Hematopoietic multipotent progenitor cell treated with erythropoietin and hydrocortisone succinate and interleukin-3 and kit ligand, for 15 days (in vitro differentiated cells): ENCODE data around the gene TLR8.

Source experiments
- DNase-seq: peaks from one replicate; pipeline ENCODE4 v3.0.0-alpha.2; 2015; ENCODE audit warnings: low spot score

TLR8 gene

DNA sequence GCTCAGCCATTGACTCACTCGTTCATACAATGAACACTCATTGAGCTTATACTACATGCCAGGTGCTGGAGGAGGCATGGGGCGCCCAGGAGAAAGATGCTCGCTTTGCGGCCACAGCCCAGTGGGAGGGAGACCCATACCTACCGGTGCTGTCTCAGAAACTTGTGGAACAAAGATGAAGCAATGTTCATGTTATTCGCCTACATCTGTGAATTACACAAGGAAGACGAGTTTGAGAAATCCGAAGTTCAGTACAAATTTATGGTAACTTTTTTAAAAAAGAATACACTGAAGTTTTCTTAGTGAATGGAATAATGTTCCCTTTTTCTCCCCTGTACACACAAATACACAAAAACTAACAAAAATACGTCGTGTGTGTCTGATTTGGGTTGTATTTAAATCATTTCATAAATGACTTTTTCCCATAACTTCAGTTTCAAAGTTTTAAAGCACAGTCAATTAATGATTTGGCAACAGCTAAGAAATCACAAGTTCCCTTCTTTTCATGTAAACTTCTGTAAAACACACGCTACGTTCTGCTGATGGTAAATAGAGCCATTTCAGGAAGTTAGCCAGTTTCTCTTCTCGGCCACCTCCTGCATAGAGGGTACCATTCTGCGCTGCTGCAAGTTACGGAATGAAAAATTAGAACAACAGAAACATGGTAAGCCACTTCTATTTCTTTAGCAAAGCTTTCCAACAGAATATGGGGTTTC lies at the start of gene TLR8:
Gene TLR8 (plus strand): TSS at position 575 of the 716 bp plus-strand sequence. CDS start 87 bp downstream, at position 662.
- DNase-seq, result no peak

DNA sequence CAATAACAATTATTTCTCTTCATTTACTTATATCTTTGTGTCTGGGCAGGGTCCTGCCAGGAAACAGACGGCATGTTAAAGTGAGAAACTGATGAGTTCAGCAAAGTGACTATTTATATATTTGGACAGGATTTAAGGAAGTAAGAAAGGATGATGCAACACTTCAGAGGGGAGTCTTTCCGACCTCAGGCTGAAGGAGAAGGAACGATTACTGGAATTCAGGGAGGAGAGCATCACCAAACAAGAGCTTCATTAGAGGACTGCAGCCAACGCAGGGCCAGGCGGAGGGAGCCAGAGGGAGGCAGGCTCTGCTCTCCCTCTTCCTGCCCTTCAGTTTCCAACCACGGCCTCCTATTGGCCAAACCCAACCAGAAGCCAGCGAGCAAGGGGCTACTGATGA lies 41.1 kb upstream of the TLR8 start:
- DNase-seq, result no peak

DNA sequence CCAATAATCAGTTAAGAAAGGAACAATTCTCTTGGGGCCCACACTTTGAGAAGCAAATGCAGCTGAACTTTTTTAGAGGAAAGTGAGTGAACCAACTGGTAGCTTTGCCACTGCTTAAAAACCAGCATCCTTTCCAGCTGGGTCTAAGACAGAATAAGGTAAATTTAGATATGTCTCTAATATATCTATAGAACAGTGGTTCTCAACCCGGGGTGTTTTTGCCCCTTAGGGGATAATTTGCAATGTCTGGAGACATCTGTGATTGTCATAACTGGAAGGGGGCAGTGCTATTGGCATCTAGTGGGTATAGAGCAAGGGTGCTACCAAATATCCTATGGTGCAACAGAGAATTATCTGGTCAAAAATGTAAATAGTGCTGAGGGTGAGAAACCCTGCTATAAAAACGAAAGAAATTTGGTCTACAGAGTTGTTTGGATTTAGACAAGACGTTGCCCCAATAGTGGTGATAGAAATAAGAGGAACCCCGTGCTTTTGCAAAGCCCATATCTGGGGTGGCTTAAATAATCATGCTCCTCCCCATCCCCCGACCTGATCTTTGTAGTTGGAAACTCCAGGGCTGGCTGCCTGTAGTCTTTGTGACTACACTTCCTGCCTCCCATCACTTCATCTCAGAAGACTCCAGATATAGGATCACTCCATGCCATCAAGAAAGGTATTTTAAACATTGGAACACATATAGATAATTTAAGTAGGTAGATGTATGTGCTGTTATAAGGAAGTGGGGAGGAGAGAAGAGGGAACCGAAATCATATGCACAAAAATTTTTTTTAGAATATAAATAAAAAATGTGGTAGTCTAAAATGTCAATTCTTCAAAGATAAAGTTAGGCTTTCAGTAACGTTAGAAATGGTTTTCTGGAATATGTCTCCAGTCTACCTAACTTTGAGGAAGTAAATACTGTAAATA lies 39.7 kb upstream of the TLR8 start, which contains the start of gene TLR7:
Gene TLR7 (plus strand): TSS at position 622 of the 927 bp plus-strand sequence. CDS start 507 bp downstream, outside the sequence.
- DNase-seq, result no peak

DNA sequence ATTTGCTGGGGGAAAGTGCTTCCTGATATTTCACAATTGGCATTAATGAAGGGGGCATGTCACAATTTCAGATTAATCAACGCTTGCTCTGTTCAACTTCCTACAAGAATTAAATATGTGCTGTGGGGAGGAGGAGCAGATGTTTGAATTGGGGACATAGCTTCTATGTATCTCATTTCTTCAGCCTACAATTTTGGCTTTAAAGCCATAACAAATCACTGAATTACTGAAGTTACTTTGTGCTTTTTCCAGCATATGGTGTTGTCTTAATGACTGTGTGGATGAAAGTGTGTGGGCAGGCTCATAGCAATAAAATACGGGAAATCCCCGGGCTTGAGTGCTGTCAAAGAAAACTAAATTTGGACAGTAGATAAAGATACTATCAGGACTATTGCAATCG lies 38.7 kb upstream of the TLR8 start:
- DNase-seq, result no peak

DNA sequence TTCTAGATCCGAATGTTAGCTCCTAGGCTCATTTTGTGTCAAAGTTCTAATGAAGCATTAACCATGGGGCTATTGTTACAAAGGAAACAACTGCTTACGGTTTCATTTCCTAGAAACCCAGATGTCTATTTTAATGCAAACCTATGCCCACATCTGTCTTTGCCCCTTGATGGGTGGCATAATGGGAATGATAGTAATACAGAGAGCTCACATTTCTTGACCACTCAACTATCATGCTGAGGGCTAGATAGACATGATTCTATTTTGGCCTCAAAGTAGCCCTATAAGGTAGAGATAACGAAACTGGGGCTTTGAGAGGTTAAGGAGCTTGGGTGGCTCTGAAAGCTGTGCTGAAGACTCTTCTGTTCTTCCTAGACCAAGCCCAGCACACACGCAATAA lies 37.7 kb upstream of the TLR8 start:
- DNase-seq, result no peak

DNA sequence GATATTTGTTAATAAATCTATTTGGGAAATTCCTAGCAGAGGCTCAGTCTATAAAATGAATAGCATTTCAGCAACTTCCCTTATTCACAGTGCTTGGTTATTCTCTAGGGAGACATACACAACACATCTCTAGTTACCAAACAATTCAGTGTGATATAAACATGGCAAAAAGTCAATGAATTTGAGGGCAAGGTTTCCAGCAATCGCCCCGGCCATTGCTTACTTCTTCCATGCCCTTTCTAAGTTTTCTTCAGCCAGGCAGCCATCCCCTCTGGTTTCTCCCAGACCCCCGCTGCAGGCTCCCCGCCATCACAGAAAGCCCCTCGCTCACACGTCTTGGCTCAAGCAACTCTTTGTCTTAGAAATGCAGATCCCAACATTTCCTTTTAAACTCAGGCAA lies 35.2 kb upstream of the TLR8 start:
- DNase-seq, result no peak

DNA sequence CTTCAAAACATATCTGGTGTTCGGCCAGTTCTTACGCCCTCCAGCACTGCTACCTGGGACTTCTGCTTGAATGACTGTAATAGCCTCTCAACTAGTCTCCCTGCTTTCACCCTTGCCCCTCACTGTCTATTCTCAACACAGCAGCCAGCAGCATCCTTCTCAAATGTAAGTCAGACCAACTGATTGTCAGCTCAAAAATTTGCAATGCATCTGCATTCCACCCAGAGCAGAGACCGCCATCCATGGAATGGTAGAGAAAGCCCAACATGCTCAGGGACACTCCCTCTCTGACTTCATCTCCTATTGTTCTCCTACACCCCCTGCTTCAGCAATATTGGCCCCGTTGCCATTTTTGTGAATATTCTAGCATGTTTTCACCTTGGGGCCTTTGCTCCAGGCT lies 33.7 kb upstream of the TLR8 start:
- no peak for DNase-seq

DNA sequence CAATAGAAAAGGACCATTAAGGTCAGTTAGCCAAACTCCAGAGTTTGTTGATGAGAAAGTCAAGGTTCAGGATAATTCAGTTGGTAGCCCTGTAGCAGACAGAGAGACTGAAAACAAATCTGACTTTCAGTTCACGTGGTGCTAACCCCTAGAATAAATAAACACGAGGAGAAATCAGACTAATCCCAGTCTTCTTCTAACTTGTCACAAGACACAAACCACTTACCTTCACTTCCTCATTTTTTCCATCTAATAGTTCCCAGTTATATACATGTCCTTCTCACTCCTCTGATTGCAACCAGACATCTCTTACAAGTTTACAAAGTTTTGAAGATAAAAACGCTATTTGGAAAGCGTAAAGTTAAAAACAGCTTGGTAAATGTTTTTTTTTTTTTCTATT lies 31.8 kb upstream of the TLR8 start:
- no peak for DNase-seq

DNA sequence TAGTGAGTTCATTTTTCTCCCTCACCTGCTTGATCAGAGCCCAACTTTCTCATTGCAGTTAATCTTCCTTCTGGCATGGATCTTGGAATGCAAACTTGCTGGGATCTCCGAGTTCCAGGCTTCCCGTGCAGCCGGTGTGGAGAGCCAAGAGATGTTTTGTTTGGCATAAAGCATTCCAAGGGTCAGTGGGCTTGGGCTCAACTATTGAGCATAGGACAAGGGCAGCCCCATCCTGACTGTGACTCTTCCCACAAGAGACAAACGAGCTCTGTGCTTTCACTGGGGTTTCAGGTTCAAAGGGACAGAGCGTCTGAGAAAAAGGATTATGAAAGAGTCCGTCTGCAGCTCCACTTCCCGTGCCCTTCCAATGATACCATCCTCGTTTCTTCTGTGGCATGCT lies 29.0 kb upstream of the TLR8 start:
- no peak for DNase-seq

DNA sequence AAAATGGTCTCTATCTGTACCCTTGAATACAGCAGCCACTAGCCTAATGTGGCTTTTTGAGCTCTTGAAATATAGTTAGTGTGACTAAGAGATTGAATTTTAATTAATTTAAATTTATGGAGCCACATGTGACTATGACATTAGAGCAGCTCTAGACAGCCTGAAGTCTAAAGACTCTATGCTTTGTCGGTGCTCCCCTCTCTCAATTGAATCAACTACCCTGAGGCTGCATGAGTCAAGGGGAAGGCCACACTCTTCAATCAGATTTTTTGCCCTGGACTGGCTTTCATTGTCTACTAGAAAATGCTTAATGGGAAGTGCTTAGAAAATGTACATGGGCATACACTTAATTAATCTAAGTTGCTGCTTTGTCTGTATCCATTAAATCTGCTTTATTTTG lies 27.9 kb upstream of the TLR8 start:
- no peak for DNase-seq

DNA sequence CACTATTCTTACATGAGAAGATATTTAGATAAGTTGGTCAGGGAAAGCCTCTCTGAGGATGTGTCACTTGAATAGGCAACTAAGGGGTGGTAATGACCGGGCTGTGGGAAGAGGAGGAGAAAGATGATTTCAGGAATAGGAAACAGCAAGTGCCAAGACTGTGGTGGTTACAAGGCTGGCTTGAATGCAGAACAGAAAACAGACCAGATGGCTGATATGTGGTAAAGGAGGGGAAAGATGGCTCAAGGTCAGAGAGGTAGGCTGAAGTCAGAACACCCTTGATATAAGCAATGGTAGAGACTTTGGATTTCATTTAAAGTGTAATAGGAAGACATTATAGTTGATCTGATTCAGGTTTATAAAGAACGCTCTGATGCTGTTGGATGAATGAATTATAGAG lies 24.5 kb upstream of the TLR8 start:
- DNase-seq, result no peak

DNA sequence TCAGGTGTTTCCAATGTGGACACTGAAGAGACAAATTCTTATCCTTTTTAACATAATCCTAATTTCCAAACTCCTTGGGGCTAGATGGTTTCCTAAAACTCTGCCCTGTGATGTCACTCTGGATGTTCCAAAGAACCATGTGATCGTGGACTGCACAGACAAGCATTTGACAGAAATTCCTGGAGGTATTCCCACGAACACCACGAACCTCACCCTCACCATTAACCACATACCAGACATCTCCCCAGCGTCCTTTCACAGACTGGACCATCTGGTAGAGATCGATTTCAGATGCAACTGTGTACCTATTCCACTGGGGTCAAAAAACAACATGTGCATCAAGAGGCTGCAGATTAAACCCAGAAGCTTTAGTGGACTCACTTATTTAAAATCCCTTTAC lies 20.9 kb upstream of the TLR8 start:
- no peak for DNase-seq

DNA sequence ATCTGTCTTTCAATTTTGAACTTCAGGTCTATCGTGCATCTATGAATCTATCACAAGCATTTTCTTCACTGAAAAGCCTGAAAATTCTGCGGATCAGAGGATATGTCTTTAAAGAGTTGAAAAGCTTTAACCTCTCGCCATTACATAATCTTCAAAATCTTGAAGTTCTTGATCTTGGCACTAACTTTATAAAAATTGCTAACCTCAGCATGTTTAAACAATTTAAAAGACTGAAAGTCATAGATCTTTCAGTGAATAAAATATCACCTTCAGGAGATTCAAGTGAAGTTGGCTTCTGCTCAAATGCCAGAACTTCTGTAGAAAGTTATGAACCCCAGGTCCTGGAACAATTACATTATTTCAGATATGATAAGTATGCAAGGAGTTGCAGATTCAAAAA lies 19.9 kb upstream of the TLR8 start:
- DNase-seq, result no peak

DNA sequence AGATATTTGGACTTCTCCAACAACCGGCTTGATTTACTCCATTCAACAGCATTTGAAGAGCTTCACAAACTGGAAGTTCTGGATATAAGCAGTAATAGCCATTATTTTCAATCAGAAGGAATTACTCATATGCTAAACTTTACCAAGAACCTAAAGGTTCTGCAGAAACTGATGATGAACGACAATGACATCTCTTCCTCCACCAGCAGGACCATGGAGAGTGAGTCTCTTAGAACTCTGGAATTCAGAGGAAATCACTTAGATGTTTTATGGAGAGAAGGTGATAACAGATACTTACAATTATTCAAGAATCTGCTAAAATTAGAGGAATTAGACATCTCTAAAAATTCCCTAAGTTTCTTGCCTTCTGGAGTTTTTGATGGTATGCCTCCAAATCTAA lies 19.3 kb upstream of the TLR8 start:
- no peak for DNase-seq

DNA sequence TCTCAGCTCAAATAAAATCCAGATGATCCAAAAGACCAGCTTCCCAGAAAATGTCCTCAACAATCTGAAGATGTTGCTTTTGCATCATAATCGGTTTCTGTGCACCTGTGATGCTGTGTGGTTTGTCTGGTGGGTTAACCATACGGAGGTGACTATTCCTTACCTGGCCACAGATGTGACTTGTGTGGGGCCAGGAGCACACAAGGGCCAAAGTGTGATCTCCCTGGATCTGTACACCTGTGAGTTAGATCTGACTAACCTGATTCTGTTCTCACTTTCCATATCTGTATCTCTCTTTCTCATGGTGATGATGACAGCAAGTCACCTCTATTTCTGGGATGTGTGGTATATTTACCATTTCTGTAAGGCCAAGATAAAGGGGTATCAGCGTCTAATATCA lies 18.7 kb upstream of the TLR8 start:
- DNase-seq, result no peak

DNA sequence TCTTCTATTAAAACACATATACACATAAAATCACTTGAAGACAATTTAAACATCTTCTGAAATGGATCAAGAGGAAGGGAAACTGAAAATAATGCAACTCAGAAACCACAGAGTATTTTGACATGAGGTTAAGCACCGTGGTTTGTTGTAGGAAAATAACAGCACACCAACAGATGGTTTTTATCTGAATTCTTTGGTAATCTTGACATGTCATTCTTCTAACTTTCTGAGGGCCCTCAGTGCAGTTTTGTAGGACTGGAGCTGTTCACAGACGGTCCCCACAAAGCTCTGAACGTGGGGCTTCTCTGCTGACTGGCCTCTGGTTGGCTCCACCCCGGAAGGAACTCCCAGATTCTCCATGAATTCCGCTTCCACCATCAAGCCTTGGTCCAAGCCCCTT lies 16.0 kb upstream of the TLR8 start:
- no peak for DNase-seq

DNA sequence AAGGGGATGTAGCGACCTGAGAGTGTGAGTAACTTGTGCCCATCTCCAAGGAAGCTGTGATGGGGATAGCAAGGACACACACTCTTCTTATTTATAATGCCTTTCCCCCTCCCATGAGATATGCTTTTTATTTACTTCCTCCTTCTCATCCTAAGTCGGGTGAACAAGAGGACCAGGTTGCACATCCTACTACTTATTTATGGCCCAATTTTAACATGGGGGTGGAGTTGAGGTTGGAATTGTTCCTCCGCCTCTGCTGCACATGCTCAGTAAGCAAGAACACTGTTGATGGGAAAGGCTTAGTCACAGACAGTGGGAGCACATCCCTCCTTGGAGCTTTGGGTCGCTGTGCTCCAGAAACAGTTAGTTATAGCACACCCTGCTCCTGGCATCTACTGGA lies 15.2 kb upstream of the TLR8 start:
- no peak for DNase-seq

DNA sequence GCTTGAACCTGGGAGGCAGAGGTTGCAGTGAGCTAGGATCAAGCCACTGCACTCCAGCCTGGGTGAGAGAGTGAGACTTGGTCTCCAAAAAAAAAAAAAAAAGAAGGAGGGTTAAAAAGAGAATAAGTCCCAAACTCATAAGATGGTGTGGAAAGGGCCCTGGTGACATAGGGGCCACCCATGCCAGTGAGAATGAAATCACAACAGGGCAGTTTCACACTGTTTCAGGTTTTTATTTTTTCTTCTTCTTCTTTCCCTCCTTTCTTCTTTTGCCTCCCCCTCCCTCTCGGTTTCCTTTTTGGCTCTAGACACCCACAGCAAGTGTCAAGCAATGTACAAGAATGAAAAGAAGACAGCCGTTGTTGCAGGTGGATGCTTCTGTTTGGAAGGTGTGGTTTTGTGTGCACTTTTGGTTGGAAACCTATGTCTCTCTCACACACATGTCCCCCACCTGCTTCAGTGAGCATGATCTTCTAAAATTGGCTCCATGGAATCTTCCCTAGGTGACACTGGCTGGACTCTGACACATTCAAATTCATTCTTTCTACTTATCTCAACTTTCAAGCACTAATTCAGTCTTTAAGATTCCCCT lies 14.4 kb upstream of the TLR8 start:
- DNase-seq, result no peak

DNA sequence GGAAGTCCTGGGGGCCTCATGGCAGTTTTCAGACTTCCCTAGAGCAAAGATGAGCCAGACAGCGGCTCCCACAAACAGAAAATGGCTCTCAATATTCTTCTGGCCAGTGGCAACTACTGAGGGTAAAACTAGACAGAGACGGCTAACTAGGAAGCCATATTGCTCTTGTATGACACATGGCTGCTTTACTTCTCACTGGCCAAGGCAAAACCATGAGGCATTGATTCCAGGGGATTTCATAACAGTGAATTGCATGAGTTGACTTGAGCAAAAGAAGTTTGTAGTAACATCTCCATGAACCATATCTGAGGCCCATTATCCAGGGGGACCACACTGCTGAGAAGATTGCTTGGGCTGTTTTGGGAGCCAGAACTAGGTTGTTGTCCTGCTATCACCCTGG lies 13.7 kb upstream of the TLR8 start:
- DNase-seq, result no peak

DNA sequence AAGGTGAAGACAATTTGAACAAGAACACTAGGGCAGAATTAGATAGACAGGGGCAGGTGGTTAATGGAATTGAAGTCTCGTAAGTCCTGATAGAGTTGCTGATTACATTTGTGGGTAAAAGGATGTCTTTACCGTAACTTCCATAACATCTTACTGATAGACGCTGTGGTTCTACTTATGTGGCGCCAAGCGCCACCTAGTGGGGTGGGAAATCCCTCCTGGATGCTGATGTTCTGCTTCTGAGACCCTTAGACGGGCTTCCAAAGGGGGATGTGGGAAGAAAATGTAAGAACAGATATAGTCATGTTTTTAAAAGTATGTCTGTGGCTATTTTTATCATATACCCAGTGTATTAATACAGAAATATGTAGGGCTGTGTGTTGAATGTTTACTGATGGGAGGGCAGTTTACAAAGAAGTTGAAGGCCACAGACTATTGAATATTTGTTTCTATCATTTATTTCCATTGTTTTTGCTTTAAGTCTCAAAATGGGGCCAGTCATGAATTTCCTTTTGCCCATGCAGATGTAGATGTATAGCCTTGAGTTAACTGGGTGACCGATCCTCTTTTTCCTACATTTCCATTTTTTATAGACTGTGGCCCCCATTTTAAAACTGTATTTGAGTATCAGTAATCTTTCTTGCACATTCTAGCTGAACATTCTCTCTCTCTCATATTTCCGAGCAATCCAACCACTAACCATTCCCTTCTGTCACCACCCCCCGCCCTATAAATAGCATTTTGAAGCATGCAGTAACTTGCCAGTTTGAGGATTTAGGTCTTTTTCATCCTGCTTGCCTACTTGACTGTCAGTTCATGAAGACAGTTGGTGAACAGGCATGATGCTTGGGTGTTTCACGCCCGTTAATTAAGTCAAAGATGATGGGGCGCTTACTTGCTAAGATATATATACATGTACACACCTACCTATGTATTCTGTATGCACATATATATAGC lies 12.1 kb upstream of the TLR8 start:
- DNase-seq, result no peak

DNA sequence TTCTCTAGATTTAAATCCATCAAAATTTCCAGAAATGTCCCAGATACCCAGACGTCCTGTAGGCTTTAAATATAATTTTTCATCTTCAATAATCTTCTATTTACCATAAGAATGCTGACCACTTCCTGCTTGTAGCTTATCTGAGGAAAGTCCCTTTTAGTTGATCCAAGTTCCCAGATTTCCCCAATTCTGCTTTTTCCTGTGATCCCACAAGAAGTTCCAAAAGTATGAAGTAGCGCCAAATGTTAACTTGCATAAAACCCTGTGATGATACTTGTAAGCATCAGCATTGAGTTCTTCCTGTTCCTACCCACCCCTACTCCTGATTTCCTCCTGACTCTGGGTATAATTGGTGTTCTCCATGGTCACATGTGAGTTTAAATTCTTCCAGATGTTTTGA lies 10.6 kb upstream of the TLR8 start:
- no peak for DNase-seq

DNA sequence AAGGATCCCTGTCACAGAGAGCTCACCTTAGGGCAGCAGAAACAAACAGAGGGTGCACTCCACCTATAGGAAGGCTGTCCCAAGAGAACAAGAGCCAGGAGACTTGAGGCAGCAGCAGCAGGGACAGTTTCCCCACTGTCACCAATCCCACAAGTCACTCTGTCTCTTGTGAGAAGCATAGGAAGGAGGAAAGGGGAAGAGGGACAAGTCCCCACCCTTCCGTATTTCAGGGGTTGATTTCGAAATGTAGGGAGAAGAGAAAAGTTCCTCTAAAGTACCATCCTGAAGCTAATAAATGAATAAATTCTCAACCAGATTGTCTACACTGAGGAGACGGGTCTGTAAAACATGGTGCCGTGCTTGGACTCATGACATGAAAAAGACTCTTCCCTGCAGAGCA lies 9.5 kb upstream of the TLR8 start:
- no peak for DNase-seq
